ENCODE measurements around the gene HOXD11. TPM values are rescaled to one million over a fixed set of nuclear protein-coding genes. Genes with fewer than 3 reads are reported as not detected.

Gene HOXD11
- total RNA-seq, 1 donor from 2014 or later = 1.1 TPM

DNA sequence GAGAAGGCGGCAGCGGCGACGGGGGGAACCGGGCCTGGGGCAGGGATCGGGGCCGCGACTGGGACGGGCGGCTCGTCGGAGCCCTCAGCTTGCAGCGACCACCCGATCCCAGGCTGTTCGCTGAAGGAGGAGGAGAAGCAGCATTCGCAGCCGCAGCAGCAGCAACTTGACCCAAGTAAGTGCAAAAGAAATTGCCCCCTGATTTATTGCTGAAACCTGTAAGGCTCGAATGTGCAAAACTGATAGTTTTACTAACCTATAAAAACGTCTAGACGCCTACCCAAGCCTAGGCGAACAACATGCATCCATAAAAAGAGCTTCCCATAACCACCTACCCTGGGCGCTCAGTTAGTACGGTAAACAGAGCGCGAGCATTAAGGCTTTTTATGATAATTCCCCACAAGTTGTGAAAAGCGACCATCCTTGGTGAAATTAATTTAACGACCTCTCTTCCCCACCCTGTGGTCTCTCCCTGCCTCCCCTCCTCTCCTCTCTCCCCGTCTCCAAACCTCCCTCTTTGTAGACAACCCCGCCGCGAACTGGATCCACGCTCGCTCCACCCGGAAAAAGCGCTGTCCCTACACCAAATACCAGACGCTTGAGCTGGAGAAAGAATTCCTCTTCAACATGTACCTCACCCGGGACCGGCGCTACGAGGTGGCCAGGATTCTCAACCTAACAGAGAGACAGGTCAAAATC is 16.5 kb downstream of the HOXD11 start:
- Mint-ChIP-seq H3K4me1 (ENCODE audit: unreplicated experiment) (peaks cover 13% of the 10 kb centered on the region), H3K27ac (peak overlapping the region; percentile 5), H3K36me3 (peaks cover 4% of the 10 kb centered on the region), H3K27me3 (peaks cover 94% of the 10 kb centered on the region), H3K9me3 (no peaks in the 10 kb centered on the region), H3K4me3 (peak overlapping the region; percentile 77)
- no peak for DNase-seq (ENCODE audit: extremely low spot score, unreplicated experiment)
- no peak for TF ChIP-seq CTCF (conservative IDR thresholded peaks at IDR 0.05)

GRCh38 chr2:176124110-176124946 is 17.2 kb downstream of the HOXD11 start:
- TF ChIP-seq CTCF (conservative IDR thresholded peaks at IDR 0.05) = no peak
- no peak for DNase-seq (ENCODE audit: extremely low spot score, unreplicated experiment)

GRCh38 chr2:176124947-176125771 is 18.1 kb downstream of the HOXD11 start:
- Mint-ChIP-seq H3K9me3 (no peaks in the 10 kb centered on the region), H3K4me3 (peak overlapping the region; percentile 62), H3K4me1 (ENCODE audit: unreplicated experiment) (peaks cover 18% of the 10 kb centered on the region), H3K36me3 (no peaks in the 10 kb centered on the region), H3K27ac (peak overlapping the region; percentile 11), H3K27me3 (peaks cover 86% of the 10 kb centered on the region)
- TF ChIP-seq CTCF (conservative IDR thresholded peaks at IDR 0.05) = no peak
- DNase-seq (ENCODE audit: extremely low spot score, unreplicated experiment) = no peak

More at GRCh38 chr2:176124110-176124946, 17.2 kb downstream of the HOXD11 start:
- Mint-ChIP-seq H3K27me3 (peaks cover 94% of the 10 kb centered on the region), H3K4me3 (peak overlapping the region; percentile 77), H3K9me3 (no peaks in the 10 kb centered on the region), H3K27ac (peak overlapping the region; percentile 5), H3K36me3 (peaks cover 4% of the 10 kb centered on the region), H3K4me1 (ENCODE audit: unreplicated experiment) (peaks cover 18% of the 10 kb centered on the region)

- Mint-ChIP-seq H3K36me3 (no peaks in the 10 kb centered on the region), H3K9me3 (no peaks in the 10 kb centered on the region), H3K27me3 (peaks cover 83% of the 10 kb centered on the region), H3K27ac (peak overlapping the region; percentile 11), H3K4me3 (peak overlapping the region; percentile 10), H3K4me1 (ENCODE audit: unreplicated experiment) (peaks cover 19% of the 10 kb centered on the region)
- TF ChIP-seq CTCF (conservative IDR thresholded peaks at IDR 0.05) = no peak
- DNase-seq (ENCODE audit: extremely low spot score, unreplicated experiment) = no peak
Observed at GRCh38 chr2:176125772-176126054, 18.6 kb downstream of the HOXD11 start.

- H3K4me3 Mint-ChIP-seq = peak overlapping the region; percentile 5
- peaks cover 25% of the 10 kb centered on the region for H3K4me1 Mint-ChIP-seq (ENCODE audit: unreplicated experiment)
- no peak for DNase-seq (ENCODE audit: extremely low spot score, unreplicated experiment)
- H3K36me3 Mint-ChIP-seq = no peaks in the 10 kb centered on the region
- H3K9me3 Mint-ChIP-seq = no peaks in the 10 kb centered on the region
- TF ChIP-seq CTCF (conservative IDR thresholded peaks at IDR 0.05) = peak; percentile 97
- H3K27me3 Mint-ChIP-seq = peaks cover 83% of the 10 kb centered on the region
- H3K27ac Mint-ChIP-seq = no peak overlapping the region
Observed at GRCh38 chr2:176126929-176127773, 20.1 kb downstream of the HOXD11 start.
